ENCODE results near the gene FAM114A1.
"Not testable (repeated sequence)": the region's sequence is repeated elsewhere in the genome, so short reads cannot be mapped to it uniquely, and the experiment has no call there.

FAM114A1 gene

GRCh38 chr4:38950734-38951133 is 83.1 kb downstream of the FAM114A1 start:
- Histone ChIP-seq H3K27me3 (ENCODE audit: control insufficient read depth, insufficient read depth, low read length) (no peaks in the 10 kb centered on the region), H3K4me3 (ENCODE audit: low read depth, low read length) (no peak overlapping the region), H3K4me1 (ENCODE audit: control insufficient read depth, insufficient read depth, low read length) (no peaks in the 10 kb centered on the region), H3K36me3 (ENCODE audit: control insufficient read depth, insufficient read depth, low read length) (no peaks in the 10 kb centered on the region), H3K27ac (ENCODE audit: low read depth, low read length) (no peak overlapping the region), H3K9me3 (ENCODE audit: control insufficient read depth, insufficient read depth, low read depth, low read length) (no peaks in the 10 kb centered on the region), H3K9ac (ENCODE audit: low read length) (no peak overlapping the region)

- Histone ChIP-seq H3K27me3 (ENCODE audit: control insufficient read depth, insufficient read depth, low read length) (no peaks in the 10 kb centered on the region), H3K9ac (ENCODE audit: low read length) (no peak overlapping the region)
These were observed 84.0 kb downstream of the FAM114A1 start for GRCh38 chr4:38951598-38951997.

GRCh38 chr4:38952017-38952416 is 84.4 kb downstream of the FAM114A1 start:
- no peaks in the 10 kb centered on the region for H3K36me3 ChIP-seq (ENCODE audit: control insufficient read depth, insufficient read depth, low read length)
- no peak overlapping the region for H3K27ac ChIP-seq (ENCODE audit: low read depth, low read length)
- no peak overlapping the region for H3K4me3 ChIP-seq (ENCODE audit: low read depth, low read length)
- H3K9me3 ChIP-seq (ENCODE audit: control insufficient read depth, insufficient read depth, low read depth, low read length), result no peaks in the 10 kb centered on the region
- no peaks in the 10 kb centered on the region for H3K4me1 ChIP-seq (ENCODE audit: control insufficient read depth, insufficient read depth, low read length)
- H3K9ac ChIP-seq (ENCODE audit: low read length), result no peak overlapping the region
- no peaks in the 10 kb centered on the region for H3K27me3 ChIP-seq (ENCODE audit: control insufficient read depth, insufficient read depth, low read length)

More at GRCh38 chr4:38951598-38951997, 84.0 kb downstream of the FAM114A1 start:
- Histone ChIP-seq H3K9me3 (ENCODE audit: control insufficient read depth, insufficient read depth, low read depth, low read length) (no peaks in the 10 kb centered on the region), H3K36me3 (ENCODE audit: control insufficient read depth, insufficient read depth, low read length) (no peaks in the 10 kb centered on the region), H3K27ac (ENCODE audit: low read depth, low read length) (no peak overlapping the region), H3K4me3 (ENCODE audit: low read depth, low read length) (no peak overlapping the region), H3K4me1 (ENCODE audit: control insufficient read depth, insufficient read depth, low read length) (no peaks in the 10 kb centered on the region)

- no peaks in the 10 kb centered on the region for H3K36me3 ChIP-seq (ENCODE audit: control insufficient read depth, insufficient read depth, low read length)
- H3K9me3 ChIP-seq (ENCODE audit: control insufficient read depth, insufficient read depth, low read depth, low read length), result no peaks in the 10 kb centered on the region
- H3K27me3 ChIP-seq (ENCODE audit: control insufficient read depth, insufficient read depth, low read length), result no peaks in the 10 kb centered on the region
- no peaks in the 10 kb centered on the region for H3K4me1 ChIP-seq (ENCODE audit: control insufficient read depth, insufficient read depth, low read length)
- H3K9ac ChIP-seq (ENCODE audit: low read length), result no peak overlapping the region
- no peak overlapping the region for H3K27ac ChIP-seq (ENCODE audit: low read depth, low read length)
- no peak overlapping the region for H3K4me3 ChIP-seq (ENCODE audit: low read depth, low read length)
These were observed 87.1 kb downstream of the FAM114A1 start for GRCh38 chr4:38954727-38955126.

- Histone ChIP-seq H3K9me3 (ENCODE audit: control insufficient read depth, insufficient read depth, low read depth, low read length) (no peaks in the 10 kb centered on the region), H3K36me3 (ENCODE audit: control insufficient read depth, insufficient read depth, low read length) (no peaks in the 10 kb centered on the region), H3K4me1 (ENCODE audit: control insufficient read depth, insufficient read depth, low read length) (no peaks in the 10 kb centered on the region), H3K27me3 (ENCODE audit: control insufficient read depth, insufficient read depth, low read length) (no peaks in the 10 kb centered on the region), H3K4me3 (ENCODE audit: low read depth, low read length) (no peak overlapping the region), H3K27ac (ENCODE audit: low read depth, low read length) (no peak overlapping the region), H3K9ac (ENCODE audit: low read length) (no peak overlapping the region)
These were observed 88.4 kb downstream of the FAM114A1 start for GRCh38 chr4:38955957-38956356.

GRCh38 chr4:38957261-38957815 is 89.7 kb downstream of the FAM114A1 start:
- Histone ChIP-seq H3K36me3 (ENCODE audit: control insufficient read depth, insufficient read depth, low read length) (no peaks in the 10 kb centered on the region), H3K9ac (ENCODE audit: low read length) (no peak overlapping the region), H3K27ac (ENCODE audit: low read depth, low read length) (no peak overlapping the region), H3K4me1 (ENCODE audit: control insufficient read depth, insufficient read depth, low read length) (no peaks in the 10 kb centered on the region), H3K4me3 (ENCODE audit: low read depth, low read length) (no peak overlapping the region), H3K27me3 (ENCODE audit: control insufficient read depth, insufficient read depth, low read length) (no peaks in the 10 kb centered on the region), H3K9me3 (ENCODE audit: control insufficient read depth, insufficient read depth, low read depth, low read length) (no peaks in the 10 kb centered on the region)

- Histone ChIP-seq H3K27me3 (ENCODE audit: control insufficient read depth, insufficient read depth, low read length) (no peaks in the 10 kb centered on the region), H3K9ac (ENCODE audit: low read length) (no peak overlapping the region), H3K4me1 (ENCODE audit: control insufficient read depth, insufficient read depth, low read length) (no peaks in the 10 kb centered on the region), H3K4me3 (ENCODE audit: low read depth, low read length) (no peak overlapping the region), H3K9me3 (ENCODE audit: control insufficient read depth, insufficient read depth, low read depth, low read length) (no peaks in the 10 kb centered on the region), H3K36me3 (ENCODE audit: control insufficient read depth, insufficient read depth, low read length) (no peaks in the 10 kb centered on the region), H3K27ac (ENCODE audit: low read depth, low read length) (no peak overlapping the region)
These were observed 90.3 kb downstream of the FAM114A1 start for GRCh38 chr4:38957893-38958292.

GRCh38 chr4:38958453-38959190 is 91.0 kb downstream of the FAM114A1 start:
- Histone ChIP-seq H3K4me3 (ENCODE audit: low read depth, low read length) (no peak overlapping the region), H3K27ac (ENCODE audit: low read depth, low read length) (no peak overlapping the region), H3K36me3 (ENCODE audit: control insufficient read depth, insufficient read depth, low read length) (no peaks in the 10 kb centered on the region), H3K27me3 (ENCODE audit: control insufficient read depth, insufficient read depth, low read length) (no peaks in the 10 kb centered on the region), H3K9me3 (ENCODE audit: control insufficient read depth, insufficient read depth, low read depth, low read length) (no peaks in the 10 kb centered on the region), H3K4me1 (ENCODE audit: control insufficient read depth, insufficient read depth, low read length) (no peaks in the 10 kb centered on the region), H3K9ac (ENCODE audit: low read length) (no peak overlapping the region)

GRCh38 chr4:38959248-38959647 is 91.6 kb downstream of the FAM114A1 start:
- H3K4me1 ChIP-seq (ENCODE audit: control insufficient read depth, insufficient read depth, low read length); H3K4me3 ChIP-seq (ENCODE audit: low read depth, low read length); H3K9ac ChIP-seq (ENCODE audit: low read length); H3K27ac ChIP-seq (ENCODE audit: low read depth, low read length); H3K9me3 ChIP-seq (ENCODE audit: control insufficient read depth, insufficient read depth, low read depth, low read length); H3K27me3 ChIP-seq (ENCODE audit: control insufficient read depth, insufficient read depth, low read length); H3K36me3 ChIP-seq (ENCODE audit: control insufficient read depth, insufficient read depth, low read length): not testable (repeated sequence)

GRCh38 chr4:38964942-38965775 is 97.6 kb downstream of the FAM114A1 start:
- Histone ChIP-seq H3K9me3 (ENCODE audit: control insufficient read depth, insufficient read depth, low read depth, low read length) (no peaks in the 10 kb centered on the region), H3K9ac (ENCODE audit: low read length) (no peak overlapping the region), H3K36me3 (ENCODE audit: control insufficient read depth, insufficient read depth, low read length) (no peaks in the 10 kb centered on the region), H3K4me1 (ENCODE audit: control insufficient read depth, insufficient read depth, low read length) (no peaks in the 10 kb centered on the region), H3K4me3 (ENCODE audit: low read depth, low read length) (no peak overlapping the region), H3K27ac (ENCODE audit: low read depth, low read length) (no peak overlapping the region), H3K27me3 (ENCODE audit: control insufficient read depth, insufficient read depth, low read length) (no peaks in the 10 kb centered on the region)

- Histone ChIP-seq H3K9ac (ENCODE audit: low read length) (no peak overlapping the region), H3K4me3 (ENCODE audit: low read depth, low read length) (no peak overlapping the region), H3K27ac (ENCODE audit: low read depth, low read length) (no peak overlapping the region), H3K27me3 (ENCODE audit: control insufficient read depth, insufficient read depth, low read length) (no peaks in the 10 kb centered on the region), H3K36me3 (ENCODE audit: control insufficient read depth, insufficient read depth, low read length) (no peaks in the 10 kb centered on the region), H3K4me1 (ENCODE audit: control insufficient read depth, insufficient read depth, low read length) (no peaks in the 10 kb centered on the region), H3K9me3 (ENCODE audit: control insufficient read depth, insufficient read depth, low read depth, low read length) (no peaks in the 10 kb centered on the region)
These were observed 98.3 kb downstream of the FAM114A1 start for GRCh38 chr4:38965866-38966265.
